ENCODE results near the gene CD82.

GRCh38 chr11:44568658-44569473 is 3.4 kb downstream of the CD82 start:
- TF ChIP-seq CTCF (IDR thresholded peaks at IDR 0.05), result no peak
- TF ChIP-seq POLR2A (IDR thresholded peaks at IDR 0.05), result no peak
